Suprapubic skin (tissue), 3 donors: Measurements from ENCODE around the gene ZNF532.

Source experiments
- EP300 ChIP-seq: sonication (generic); formaldehyde crosslinking; IDR thresholded peaks from one replicate; pipeline ENCODE4 v1.6.1; 2017; ENCODE audit warnings: antibody characterized with exemption
- POLR2A ChIP-seq, 2 donors: fragments of 450-650 bp; IDR thresholded peaks; one replicate each; pipeline ENCODE4 v1.6.1; 2017; ENCODE audit warnings: antibody characterized with exemption in 2 of 2, mild to moderate bottlenecking in 2 of 2, moderate library complexity in 2 of 2
- TF ChIP-seq, protein P1 (sequence below), 2 donors: fragments of 200-600 bp in 1 of 2; fragments of 450-650 bp in 1 of 2; sonication (generic) in 1 of 2; IDR thresholded peaks; one replicate each; pipeline ENCODE4 v1.5.1; 2016 to 2019; ENCODE audit warnings: antibody characterized with exemption in 2 of 2, mild to moderate bottlenecking in 1 of 2, moderate library complexity in 1 of 2

DNA sequence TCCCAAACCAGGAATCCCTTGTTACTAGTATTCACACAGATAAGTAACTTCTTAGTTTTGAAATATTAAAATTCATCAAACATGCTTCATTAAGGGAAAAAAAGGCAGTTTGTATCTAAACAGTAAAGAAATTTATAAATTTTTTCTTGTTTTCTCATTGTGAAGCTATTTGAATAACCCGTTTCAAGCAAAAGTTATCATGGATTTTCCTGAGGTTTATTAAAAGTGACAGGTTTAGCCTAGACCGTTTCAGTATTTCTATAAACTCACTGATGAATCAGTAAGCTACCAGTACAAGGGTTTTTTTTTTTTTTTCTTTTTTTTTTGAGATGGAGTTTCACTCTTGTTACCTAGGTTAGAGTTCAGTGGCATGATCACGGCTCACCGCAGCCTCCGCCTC, 20.0 kb downstream of the ZNF532 start:
- TF ChIP-seq, protein P1, sequence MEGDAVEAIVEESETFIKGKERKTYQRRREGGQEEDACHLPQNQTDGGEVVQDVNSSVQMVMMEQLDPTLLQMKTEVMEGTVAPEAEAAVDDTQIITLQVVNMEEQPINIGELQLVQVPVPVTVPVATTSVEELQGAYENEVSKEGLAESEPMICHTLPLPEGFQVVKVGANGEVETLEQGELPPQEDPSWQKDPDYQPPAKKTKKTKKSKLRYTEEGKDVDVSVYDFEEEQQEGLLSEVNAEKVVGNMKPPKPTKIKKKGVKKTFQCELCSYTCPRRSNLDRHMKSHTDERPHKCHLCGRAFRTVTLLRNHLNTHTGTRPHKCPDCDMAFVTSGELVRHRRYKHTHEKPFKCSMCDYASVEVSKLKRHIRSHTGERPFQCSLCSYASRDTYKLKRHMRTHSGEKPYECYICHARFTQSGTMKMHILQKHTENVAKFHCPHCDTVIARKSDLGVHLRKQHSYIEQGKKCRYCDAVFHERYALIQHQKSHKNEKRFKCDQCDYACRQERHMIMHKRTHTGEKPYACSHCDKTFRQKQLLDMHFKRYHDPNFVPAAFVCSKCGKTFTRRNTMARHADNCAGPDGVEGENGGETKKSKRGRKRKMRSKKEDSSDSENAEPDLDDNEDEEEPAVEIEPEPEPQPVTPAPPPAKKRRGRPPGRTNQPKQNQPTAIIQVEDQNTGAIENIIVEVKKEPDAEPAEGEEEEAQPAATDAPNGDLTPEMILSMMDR (IDR thresholded peaks at IDR 0.05), result no peak
- TF ChIP-seq POLR2A (IDR thresholded peaks at IDR 0.05) (no peak), EP300 (no peak)
